ENCODE measurements around the gene AOX1.

AOX1 gene

GRCh38 chr2:200661477-200661876 lies 75.7 kb downstream of the AOX1 start:
- H3K9me3 Mint-ChIP-seq (ENCODE audit: low read depth) = no peaks in the 10 kb centered on the region
- no peaks in the 10 kb centered on the region for H3K4me1 Mint-ChIP-seq (ENCODE audit: low read depth)
- H3K36me3 Mint-ChIP-seq = no peaks in the 10 kb centered on the region
- peaks cover 4% of the 10 kb centered on the region for H3K27me3 Mint-ChIP-seq
- H3K27ac Mint-ChIP-seq = no peak overlapping the region
- H3K4me3 Mint-ChIP-seq = no peak overlapping the region

- H3K4me3 Mint-ChIP-seq = no peak overlapping the region
- H3K36me3 Mint-ChIP-seq = no peaks in the 10 kb centered on the region
- no peaks in the 10 kb centered on the region for H3K4me1 Mint-ChIP-seq (ENCODE audit: low read depth)
Observed at GRCh38 chr2:200662727-200663126, 76.9 kb downstream of the AOX1 start.

GRCh38 chr2:200664770-200665494 lies 79.1 kb downstream of the AOX1 start:
- H3K4me1 Mint-ChIP-seq (ENCODE audit: low read depth) = no peaks in the 10 kb centered on the region
- H3K27ac Mint-ChIP-seq = no peak overlapping the region
- no peaks in the 10 kb centered on the region for H3K9me3 Mint-ChIP-seq (ENCODE audit: low read depth)

More at GRCh38 chr2:200662727-200663126, 76.9 kb downstream of the AOX1 start:
- H3K27ac Mint-ChIP-seq = no peak overlapping the region
- H3K27me3 Mint-ChIP-seq = peaks cover 4% of the 10 kb centered on the region
- H3K9me3 Mint-ChIP-seq (ENCODE audit: low read depth) = no peaks in the 10 kb centered on the region

GRCh38 chr2:200665626-200666453 lies 80.0 kb downstream of the AOX1 start:
- Mint-ChIP-seq H3K9me3 (ENCODE audit: low read depth) (no peaks in the 10 kb centered on the region), H3K27ac (no peak overlapping the region), H3K36me3 (no peaks in the 10 kb centered on the region), H3K4me1 (ENCODE audit: low read depth) (no peaks in the 10 kb centered on the region), H3K27me3 (peaks cover 7% of the 10 kb centered on the region), H3K4me3 (no peak overlapping the region)

More at GRCh38 chr2:200664770-200665494, 79.1 kb downstream of the AOX1 start:
- H3K36me3 Mint-ChIP-seq = no peaks in the 10 kb centered on the region
- H3K4me3 Mint-ChIP-seq = no peak overlapping the region
- H3K27me3 Mint-ChIP-seq = peaks cover 6% of the 10 kb centered on the region

GRCh38 chr2:200667413-200667812 lies 81.6 kb downstream of the AOX1 start:
- no peaks in the 10 kb centered on the region for H3K36me3 Mint-ChIP-seq
- H3K27ac Mint-ChIP-seq = no peak overlapping the region

GRCh38 chr2:200668478-200668877 lies 82.7 kb downstream of the AOX1 start:
- Mint-ChIP-seq H3K4me1 (ENCODE audit: low read depth) (peaks cover 5% of the 10 kb centered on the region), H3K27ac (no peak overlapping the region), H3K9me3 (ENCODE audit: low read depth) (no peaks in the 10 kb centered on the region), H3K4me3 (no peak overlapping the region), H3K36me3 (no peaks in the 10 kb centered on the region), H3K27me3 (peaks cover 3% of the 10 kb centered on the region)

More at GRCh38 chr2:200667413-200667812, 81.6 kb downstream of the AOX1 start:
- H3K9me3 Mint-ChIP-seq (ENCODE audit: low read depth) = no peaks in the 10 kb centered on the region
- peaks cover 3% of the 10 kb centered on the region for H3K27me3 Mint-ChIP-seq
- H3K4me3 Mint-ChIP-seq = no peak overlapping the region
- H3K4me1 Mint-ChIP-seq (ENCODE audit: low read depth) = no peaks in the 10 kb centered on the region

GRCh38 chr2:200669308-200669707 lies 83.5 kb downstream of the AOX1 start:
- Mint-ChIP-seq H3K27me3 (peaks cover 3% of the 10 kb centered on the region), H3K27ac (no peak overlapping the region), H3K4me3 (no peak overlapping the region), H3K4me1 (ENCODE audit: low read depth) (peaks cover 8% of the 10 kb centered on the region), H3K9me3 (ENCODE audit: low read depth) (no peaks in the 10 kb centered on the region), H3K36me3 (no peaks in the 10 kb centered on the region)

GRCh38 chr2:200670313-200670712 lies 84.5 kb downstream of the AOX1 start:
- peaks cover 8% of the 10 kb centered on the region for H3K4me1 Mint-ChIP-seq (ENCODE audit: low read depth)
- H3K9me3 Mint-ChIP-seq (ENCODE audit: low read depth) = no peaks in the 10 kb centered on the region
- peaks cover 3% of the 10 kb centered on the region for H3K27me3 Mint-ChIP-seq
- no peak overlapping the region for H3K27ac Mint-ChIP-seq
- no peaks in the 10 kb centered on the region for H3K36me3 Mint-ChIP-seq
- no peak overlapping the region for H3K4me3 Mint-ChIP-seq

GRCh38 chr2:200670751-200671150 lies 84.9 kb downstream of the AOX1 start:
- H3K9me3 Mint-ChIP-seq (ENCODE audit: low read depth) = no peaks in the 10 kb centered on the region
- no peak overlapping the region for H3K4me3 Mint-ChIP-seq
- peaks cover 3% of the 10 kb centered on the region for H3K27me3 Mint-ChIP-seq
- peaks cover 8% of the 10 kb centered on the region for H3K4me1 Mint-ChIP-seq (ENCODE audit: low read depth)
- no peaks in the 10 kb centered on the region for H3K36me3 Mint-ChIP-seq
- no peak overlapping the region for H3K27ac Mint-ChIP-seq

- Mint-ChIP-seq H3K36me3 (no peaks in the 10 kb centered on the region), H3K9me3 (ENCODE audit: low read depth) (no peaks in the 10 kb centered on the region), H3K27me3 (peaks cover 4% of the 10 kb centered on the region), H3K4me1 (ENCODE audit: low read depth) (peaks cover 8% of the 10 kb centered on the region), H3K4me3 (no peak overlapping the region), H3K27ac (no peak overlapping the region)
Observed at GRCh38 chr2:200673191-200673590, 87.4 kb downstream of the AOX1 start.

- H3K36me3 Mint-ChIP-seq = no peaks in the 10 kb centered on the region
- peaks cover 8% of the 10 kb centered on the region for H3K4me1 Mint-ChIP-seq (ENCODE audit: low read depth)
- H3K27me3 Mint-ChIP-seq = peaks cover 3% of the 10 kb centered on the region
- H3K4me3 Mint-ChIP-seq = no peak overlapping the region
- H3K27ac Mint-ChIP-seq = no peak overlapping the region
- H3K9me3 Mint-ChIP-seq (ENCODE audit: low read depth) = no peaks in the 10 kb centered on the region
Observed at GRCh38 chr2:200674837-200675236, 89.0 kb downstream of the AOX1 start.

GRCh38 chr2:200677171-200677570 lies 91.4 kb downstream of the AOX1 start:
- H3K4me3 Mint-ChIP-seq = no peak overlapping the region
- H3K27ac Mint-ChIP-seq = no peak overlapping the region
- no peaks in the 10 kb centered on the region for H3K9me3 Mint-ChIP-seq (ENCODE audit: low read depth)
- H3K36me3 Mint-ChIP-seq = no peaks in the 10 kb centered on the region
- peaks cover 8% of the 10 kb centered on the region for H3K4me1 Mint-ChIP-seq (ENCODE audit: low read depth)
- peaks cover 1% of the 10 kb centered on the region for H3K27me3 Mint-ChIP-seq

GRCh38 chr2:200677721-200678532 lies 92.1 kb downstream of the AOX1 start:
- Mint-ChIP-seq H3K36me3 (no peaks in the 10 kb centered on the region), H3K4me3 (no peak overlapping the region), H3K27ac (no peak overlapping the region), H3K27me3 (peaks cover 1% of the 10 kb centered on the region), H3K4me1 (ENCODE audit: low read depth) (peaks cover 8% of the 10 kb centered on the region), H3K9me3 (ENCODE audit: low read depth) (no peaks in the 10 kb centered on the region)

- Mint-ChIP-seq H3K27ac (no peak overlapping the region), H3K4me1 (ENCODE audit: low read depth) (no peaks in the 10 kb centered on the region), H3K27me3 (peaks cover 1% of the 10 kb centered on the region), H3K4me3 (no peak overlapping the region), H3K9me3 (ENCODE audit: low read depth) (no peaks in the 10 kb centered on the region), H3K36me3 (no peaks in the 10 kb centered on the region)
Observed at GRCh38 chr2:200679127-200679526, 93.3 kb downstream of the AOX1 start.

- Mint-ChIP-seq H3K4me1 (ENCODE audit: low read depth) (no peaks in the 10 kb centered on the region), H3K27ac (no peak overlapping the region), H3K4me3 (no peak overlapping the region), H3K27me3 (peaks cover 1% of the 10 kb centered on the region), H3K36me3 (no peaks in the 10 kb centered on the region), H3K9me3 (ENCODE audit: low read depth) (no peaks in the 10 kb centered on the region)
Observed at GRCh38 chr2:200679535-200679934, 93.7 kb downstream of the AOX1 start.
